Measurements from ENCODE around the gene HSPA5. TPM values are rescaled to one million over a fixed set of nuclear protein-coding genes. Genes with fewer than 3 reads are reported as not detected.
A peak's percentile ranks its signal among the peaks of the same experiment; 100 is the strongest.

The HSPA5 gene
- total RNA-seq, 2 donors from 2014 or later = 211 to 290 TPM

GRCh38 chr9:125261501-125262293 is 20.6 kb upstream of the HSPA5 start, which contains the start of gene GAPVD1:
Gene GAPVD1 (plus strand): TSS chr9:125261826. CDS start chr9:125298922, 37,096 bp downstream.
- Mint-ChIP-seq H3K9me3 (no peaks in the 10 kb centered on the region), H3K27ac (peak within 1 kb of the TSS; percentile 99), H3K36me3 (ENCODE audit: insufficient read depth in 2 of 2) (peaks cover 7 to 11% of the 10 kb centered on the region in 2 donors), H3K27me3 (ENCODE audit: low read depth) (no peaks in the 10 kb centered on the region), H3K4me1 (ENCODE audit: low read depth) (peaks cover 33% of the 10 kb centered on the region), H3K4me3 (peak within 1 kb of the TSS; percentile 95 to 99)
- ATAC-seq (replicated peaks in 1 of 2) = peak; percentile 98 to 99
- peak; percentile 92 to 95 for DNase-seq

GRCh38 chr9:125260561-125260960 is 19.4 kb upstream of the HSPA5 start:
- no peak for ATAC-seq (replicated peaks in 1 of 2)
- H3K36me3 Mint-ChIP-seq (ENCODE audit: insufficient read depth in 2 of 2) = peaks cover 6 to 9% of the 10 kb centered on the region in 2 donors

GRCh38 chr9:125258832-125259534 is 17.8 kb upstream of the HSPA5 start:
- DNase-seq (no peak), ATAC-seq (replicated peaks in 1 of 2) (no peak)
- no peaks in the 10 kb centered on the region for H3K27me3 Mint-ChIP-seq (ENCODE audit: low read depth)
- no peak overlapping the region for H3K4me3 Mint-ChIP-seq
- H3K9me3 Mint-ChIP-seq = no peaks in the 10 kb centered on the region
- peaks cover 6 to 9% of the 10 kb centered on the region in 2 donors for H3K36me3 Mint-ChIP-seq (ENCODE audit: insufficient read depth in 2 of 2)
- H3K27ac Mint-ChIP-seq = no peak overlapping the region
- H3K4me1 Mint-ChIP-seq (ENCODE audit: low read depth) = peaks cover 19% of the 10 kb centered on the region

More at GRCh38 chr9:125260561-125260960, 19.4 kb upstream of the HSPA5 start:
- no peak for DNase-seq
- Mint-ChIP-seq H3K4me3 (peak overlapping the region; percentile 95 to 99), H3K4me1 (ENCODE audit: low read depth) (peaks cover 33% of the 10 kb centered on the region), H3K27me3 (ENCODE audit: low read depth) (no peaks in the 10 kb centered on the region), H3K27ac (peak overlapping the region; percentile 97), H3K9me3 (no peaks in the 10 kb centered on the region)

- ATAC-seq (replicated peaks in 1 of 2) (no peak), DNase-seq (no peak)
- Mint-ChIP-seq H3K36me3 (ENCODE audit: insufficient read depth in 2 of 2) (peaks cover 6 to 7% of the 10 kb centered on the region in 2 donors), H3K4me3 (no peak overlapping the region), H3K27me3 (ENCODE audit: low read depth) (no peaks in the 10 kb centered on the region), H3K27ac (no peak overlapping the region), H3K4me1 (ENCODE audit: low read depth) (peaks cover 12% of the 10 kb centered on the region), H3K9me3 (no peaks in the 10 kb centered on the region)
These were observed 17.1 kb upstream of the HSPA5 start for GRCh38 chr9:125258160-125258785.

GRCh38 chr9:125255781-125256391 is 14.7 kb upstream of the HSPA5 start:
- Mint-ChIP-seq H3K27me3 (ENCODE audit: low read depth) (no peaks in the 10 kb centered on the region), H3K4me3 (no peak overlapping the region), H3K27ac (no peak overlapping the region), H3K4me1 (ENCODE audit: low read depth) (no peaks in the 10 kb centered on the region), H3K36me3 (ENCODE audit: insufficient read depth in 2 of 2) (peaks cover 0 to 1% of the 10 kb centered on the region in 2 donors), H3K9me3 (no peaks in the 10 kb centered on the region)
- no peak for DNase-seq
- peak; percentile 32 to 47 for ATAC-seq (replicated peaks in 1 of 2)

DNA sequence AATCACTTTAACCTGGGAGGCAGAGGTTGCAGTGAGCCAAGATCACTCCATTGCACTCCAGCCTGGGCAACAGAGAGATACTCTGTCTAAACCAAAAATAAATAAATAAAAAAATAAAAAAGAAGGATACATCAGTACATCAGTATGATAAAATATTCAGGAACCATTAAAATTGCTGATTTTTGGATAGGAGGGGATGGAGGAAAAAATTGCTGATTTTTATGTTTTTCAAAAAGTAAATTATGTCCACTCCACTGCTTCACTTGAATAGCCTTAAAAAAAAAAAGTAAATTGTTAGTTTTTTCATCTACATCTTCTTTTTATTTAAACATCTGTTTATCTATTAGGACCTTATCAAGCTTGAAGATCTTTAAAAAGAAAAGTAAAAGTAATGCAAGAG is 13.1 kb upstream of the HSPA5 start:
- Mint-ChIP-seq H3K4me1 (ENCODE audit: low read depth) (no peaks in the 10 kb centered on the region), H3K27ac (no peak overlapping the region), H3K4me3 (no peak overlapping the region), H3K27me3 (ENCODE audit: low read depth) (no peaks in the 10 kb centered on the region), H3K9me3 (no peaks in the 10 kb centered on the region), H3K36me3 (ENCODE audit: insufficient read depth in 2 of 2) (no peaks in the 10 kb centered on the region)
- DNase-seq = no peak
- ATAC-seq (replicated peaks in 1 of 2) = no peak

DNA sequence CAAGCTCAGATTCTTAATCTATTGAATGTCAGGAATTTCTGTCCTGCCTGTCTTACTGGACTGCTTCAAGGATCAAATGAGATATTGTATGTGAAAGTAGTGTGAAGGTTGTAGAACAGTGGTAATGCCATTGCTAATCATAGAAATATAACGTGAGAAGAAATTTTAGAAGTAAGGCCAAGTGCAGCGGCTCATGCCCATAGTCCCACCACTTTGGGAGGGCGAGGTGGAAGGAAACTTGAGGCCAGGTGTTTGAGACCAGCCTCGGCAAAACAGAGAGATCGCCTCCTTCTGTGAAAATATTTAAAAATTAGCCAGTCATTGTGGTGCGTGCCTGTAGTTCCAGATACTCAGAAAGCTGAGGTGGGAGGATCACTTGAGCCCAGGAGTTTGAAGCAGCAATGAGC is 5.1 kb upstream of the HSPA5 start:
- no peak for DNase-seq
- Mint-ChIP-seq H3K27ac (no peak overlapping the region), H3K4me3 (no peak overlapping the region), H3K4me1 (ENCODE audit: low read depth) (peaks cover 26% of the 10 kb centered on the region), H3K27me3 (ENCODE audit: low read depth) (no peaks in the 10 kb centered on the region), H3K36me3 (ENCODE audit: insufficient read depth in 2 of 2) (peaks cover under 1 to 5% of the 10 kb centered on the region in 2 donors), H3K9me3 (no peaks in the 10 kb centered on the region)
- ATAC-seq (replicated peaks in 1 of 2) = no peak

- peaks cover 40% of the 10 kb centered on the region for H3K4me1 Mint-ChIP-seq (ENCODE audit: low read depth)
- H3K36me3 Mint-ChIP-seq (ENCODE audit: insufficient read depth in 2 of 2) = peaks cover 16 to 22% of the 10 kb centered on the region in 2 donors
- no peaks in the 10 kb centered on the region for H3K27me3 Mint-ChIP-seq (ENCODE audit: low read depth)
- DNase-seq = no peak
- peak overlapping the region; percentile 98 for H3K27ac Mint-ChIP-seq
- peak overlapping the region; percentile 83 to 90 for H3K4me3 Mint-ChIP-seq
- no peaks in the 10 kb centered on the region for H3K9me3 Mint-ChIP-seq
- ATAC-seq (replicated peaks in 1 of 2) = no peak
These were observed 2.7 kb upstream of the HSPA5 start for GRCh38 chr9:125243792-125244260.

DNA sequence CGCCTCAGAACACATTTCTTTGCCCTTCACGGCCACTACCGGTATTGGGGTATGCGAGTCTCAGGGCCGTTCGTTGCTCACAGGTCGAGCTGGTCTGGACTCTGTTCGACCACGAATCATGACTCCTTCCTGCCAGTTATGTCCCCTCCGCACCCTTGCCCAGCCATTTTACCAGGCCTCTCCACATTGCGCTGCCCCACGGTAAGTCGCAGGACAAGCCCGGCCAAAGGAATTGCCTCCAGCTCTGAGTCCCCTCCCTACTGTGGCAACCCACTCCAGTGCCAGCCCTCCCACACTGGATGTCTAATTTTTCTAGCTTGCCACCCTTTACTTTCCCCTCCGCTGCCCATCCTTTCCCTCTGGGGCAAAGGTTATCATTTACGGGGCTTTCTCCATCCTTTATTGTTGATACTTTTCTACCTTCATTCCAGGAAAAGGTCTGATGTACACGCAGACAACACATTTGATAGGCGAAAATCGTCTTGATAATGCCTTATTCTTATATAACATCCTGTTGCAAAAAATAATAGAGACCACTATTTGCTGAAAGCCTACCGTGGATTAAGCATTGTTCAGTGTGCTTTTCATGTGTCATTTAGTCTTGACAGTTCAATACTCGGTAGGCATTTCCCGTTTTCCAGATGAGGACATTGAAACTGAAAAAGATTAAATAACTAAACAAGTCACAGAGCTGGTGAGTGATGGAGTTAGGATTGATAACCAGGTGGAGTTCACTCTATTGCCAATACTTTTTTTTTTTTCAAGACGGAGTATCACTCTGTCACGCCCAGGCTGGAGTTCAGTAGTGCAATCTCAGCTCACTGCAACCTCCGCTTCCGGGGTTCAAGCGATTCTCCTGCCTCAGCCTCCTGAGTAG is 958 bp upstream of the HSPA5 start:
- Mint-ChIP-seq H3K9me3 (no peaks in the 10 kb centered on the region), H3K27me3 (ENCODE audit: low read depth) (no peaks in the 10 kb centered on the region), H3K27ac (peak overlapping the region; percentile 99), H3K4me1 (ENCODE audit: low read depth) (peaks cover 57% of the 10 kb centered on the region), H3K36me3 (ENCODE audit: insufficient read depth in 2 of 2) (peaks cover 25 to 38% of the 10 kb centered on the region in 2 donors), H3K4me3 (peak overlapping the region; percentile 90 to 94)
- ATAC-seq (replicated peaks in 1 of 2) (peak; percentile 5 to 15), DNase-seq (peak in 1 of 2 donors; percentile 54)

- H3K27ac Mint-ChIP-seq = peak overlapping the region; percentile 99
- no peaks in the 10 kb centered on the region for H3K9me3 Mint-ChIP-seq
- H3K4me3 Mint-ChIP-seq = peak overlapping the region; percentile 90 to 94
- ATAC-seq (replicated peaks in 1 of 2) (no peak), DNase-seq (no peak)
- no peaks in the 10 kb centered on the region for H3K27me3 Mint-ChIP-seq (ENCODE audit: low read depth)
- H3K4me1 Mint-ChIP-seq (ENCODE audit: low read depth) = peaks cover 72% of the 10 kb centered on the region
- H3K36me3 Mint-ChIP-seq (ENCODE audit: insufficient read depth in 2 of 2) = peaks cover 31 to 51% of the 10 kb centered on the region in 2 donors
These were observed 519 bp downstream of the HSPA5 start for GRCh38 chr9:125240649-125240999.

- Mint-ChIP-seq H3K4me1 (ENCODE audit: low read depth) (peaks cover 79% of the 10 kb centered on the region), H3K27me3 (ENCODE audit: low read depth) (no peaks in the 10 kb centered on the region), H3K27ac (peak overlapping the region; percentile 99), H3K36me3 (ENCODE audit: insufficient read depth in 2 of 2) (peaks cover 36 to 58% of the 10 kb centered on the region in 2 donors), H3K9me3 (no peaks in the 10 kb centered on the region), H3K4me3 (peak overlapping the region; percentile 90 to 94)
- DNase-seq (no peak), ATAC-seq (replicated peaks in 1 of 2) (no peak)
These were observed 1.2 kb downstream of the HSPA5 start for GRCh38 chr9:125239631-125240597.
